Measurements from ENCODE around the gene IRF3.

DNA sequence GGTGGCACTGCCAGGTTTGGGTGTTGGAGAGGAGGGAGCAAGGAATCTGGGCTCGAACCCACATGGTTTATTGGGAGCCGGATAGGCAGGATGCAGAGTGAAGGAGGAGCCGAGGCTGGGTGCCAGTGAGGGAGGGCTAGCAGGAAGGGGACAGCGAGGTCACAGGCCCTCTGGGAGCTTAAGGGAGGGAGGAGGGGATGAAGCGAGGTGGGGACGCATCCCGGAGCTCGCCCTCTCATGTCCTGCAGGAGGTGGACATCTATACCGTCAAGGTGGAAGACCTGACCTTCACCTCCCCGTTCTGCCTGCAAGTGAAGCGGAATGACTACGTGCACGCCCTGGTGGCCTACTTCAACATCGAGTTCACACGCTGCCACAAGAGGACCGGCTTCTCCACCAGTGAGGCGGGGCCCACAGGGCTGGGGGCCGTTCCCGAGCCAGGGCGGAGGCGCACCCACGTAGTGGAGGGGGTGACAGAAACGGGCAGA, 20.2 kb upstream of the IRF3 start:
- TF ChIP-seq POLR2A (IDR thresholded peaks at IDR 0.05): no peak
- TF ChIP-seq, protein P1, sequence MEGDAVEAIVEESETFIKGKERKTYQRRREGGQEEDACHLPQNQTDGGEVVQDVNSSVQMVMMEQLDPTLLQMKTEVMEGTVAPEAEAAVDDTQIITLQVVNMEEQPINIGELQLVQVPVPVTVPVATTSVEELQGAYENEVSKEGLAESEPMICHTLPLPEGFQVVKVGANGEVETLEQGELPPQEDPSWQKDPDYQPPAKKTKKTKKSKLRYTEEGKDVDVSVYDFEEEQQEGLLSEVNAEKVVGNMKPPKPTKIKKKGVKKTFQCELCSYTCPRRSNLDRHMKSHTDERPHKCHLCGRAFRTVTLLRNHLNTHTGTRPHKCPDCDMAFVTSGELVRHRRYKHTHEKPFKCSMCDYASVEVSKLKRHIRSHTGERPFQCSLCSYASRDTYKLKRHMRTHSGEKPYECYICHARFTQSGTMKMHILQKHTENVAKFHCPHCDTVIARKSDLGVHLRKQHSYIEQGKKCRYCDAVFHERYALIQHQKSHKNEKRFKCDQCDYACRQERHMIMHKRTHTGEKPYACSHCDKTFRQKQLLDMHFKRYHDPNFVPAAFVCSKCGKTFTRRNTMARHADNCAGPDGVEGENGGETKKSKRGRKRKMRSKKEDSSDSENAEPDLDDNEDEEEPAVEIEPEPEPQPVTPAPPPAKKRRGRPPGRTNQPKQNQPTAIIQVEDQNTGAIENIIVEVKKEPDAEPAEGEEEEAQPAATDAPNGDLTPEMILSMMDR (IDR thresholded peaks at IDR 0.05): no peak
